ENCODE measurements around the gene MS4A10.

The MS4A10 gene

GRCh38 chr11:60841797-60842667, 56.9 kb downstream of the MS4A10 start, which contains the start of gene CCDC86:
TSS of gene CCDC86 (plus strand) at chr11:60842113. CDS start at chr11:60842125, 12 bp downstream.
- peak within 1 kb of the TSS; percentile 100 for H3K4me3 ChIP-seq (replicated peaks; ENCODE audit: low read depth, low read length)
- DNase-seq (ENCODE audit: extremely low read depth, low read depth) = peak; percentile 87
- TF ChIP-seq, protein P1, sequence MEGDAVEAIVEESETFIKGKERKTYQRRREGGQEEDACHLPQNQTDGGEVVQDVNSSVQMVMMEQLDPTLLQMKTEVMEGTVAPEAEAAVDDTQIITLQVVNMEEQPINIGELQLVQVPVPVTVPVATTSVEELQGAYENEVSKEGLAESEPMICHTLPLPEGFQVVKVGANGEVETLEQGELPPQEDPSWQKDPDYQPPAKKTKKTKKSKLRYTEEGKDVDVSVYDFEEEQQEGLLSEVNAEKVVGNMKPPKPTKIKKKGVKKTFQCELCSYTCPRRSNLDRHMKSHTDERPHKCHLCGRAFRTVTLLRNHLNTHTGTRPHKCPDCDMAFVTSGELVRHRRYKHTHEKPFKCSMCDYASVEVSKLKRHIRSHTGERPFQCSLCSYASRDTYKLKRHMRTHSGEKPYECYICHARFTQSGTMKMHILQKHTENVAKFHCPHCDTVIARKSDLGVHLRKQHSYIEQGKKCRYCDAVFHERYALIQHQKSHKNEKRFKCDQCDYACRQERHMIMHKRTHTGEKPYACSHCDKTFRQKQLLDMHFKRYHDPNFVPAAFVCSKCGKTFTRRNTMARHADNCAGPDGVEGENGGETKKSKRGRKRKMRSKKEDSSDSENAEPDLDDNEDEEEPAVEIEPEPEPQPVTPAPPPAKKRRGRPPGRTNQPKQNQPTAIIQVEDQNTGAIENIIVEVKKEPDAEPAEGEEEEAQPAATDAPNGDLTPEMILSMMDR (IDR thresholded peaks at IDR 0.05; ENCODE audit: low read depth, low read length, missing control alignments) = no peak

GRCh38 chr11:60842668-60843600, 57.8 kb downstream of the MS4A10 start:
- TF ChIP-seq, protein P1 (IDR thresholded peaks at IDR 0.05; ENCODE audit: low read depth, low read length, missing control alignments) = no peak
- peak overlapping the region; percentile 100 for H3K4me3 ChIP-seq (replicated peaks; ENCODE audit: low read depth, low read length)
- DNase-seq (ENCODE audit: extremely low read depth, low read depth) = no peak

- H3K4me3 ChIP-seq (replicated peaks; ENCODE audit: low read depth, low read length) = peak overlapping the region; percentile 100
- TF ChIP-seq, protein P1 (IDR thresholded peaks at IDR 0.05; ENCODE audit: low read depth, low read length, missing control alignments) = no peak
- DNase-seq (ENCODE audit: extremely low read depth, low read depth) = no peak
Observed at GRCh38 chr11:60844045-60844869, 59.1 kb downstream of the MS4A10 start.

DNA sequence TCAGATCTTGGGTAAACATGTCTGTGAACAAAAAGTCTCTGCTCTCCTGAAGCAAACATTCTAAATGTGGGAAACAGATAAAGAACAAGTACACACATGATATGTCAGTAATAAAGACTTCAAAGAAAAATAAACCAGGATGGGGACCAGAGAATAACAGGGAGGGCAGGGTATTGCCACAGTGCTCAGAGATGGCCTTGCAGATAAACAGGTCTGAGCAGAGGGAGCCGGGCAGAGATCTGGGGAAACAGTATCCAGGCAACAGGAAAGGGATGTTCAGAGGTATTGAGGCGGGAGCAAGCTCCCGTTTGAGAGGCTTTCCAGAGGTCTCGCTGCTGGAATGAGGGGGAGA, 59.7 kb downstream of the MS4A10 start:
- no peak for DNase-seq (ENCODE audit: extremely low read depth, low read depth)
- TF ChIP-seq, protein P1 (IDR thresholded peaks at IDR 0.05; ENCODE audit: low read depth, low read length, missing control alignments) = no peak
- peak overlapping the region; percentile 100 for H3K4me3 ChIP-seq (replicated peaks; ENCODE audit: low read depth, low read length)

DNA sequence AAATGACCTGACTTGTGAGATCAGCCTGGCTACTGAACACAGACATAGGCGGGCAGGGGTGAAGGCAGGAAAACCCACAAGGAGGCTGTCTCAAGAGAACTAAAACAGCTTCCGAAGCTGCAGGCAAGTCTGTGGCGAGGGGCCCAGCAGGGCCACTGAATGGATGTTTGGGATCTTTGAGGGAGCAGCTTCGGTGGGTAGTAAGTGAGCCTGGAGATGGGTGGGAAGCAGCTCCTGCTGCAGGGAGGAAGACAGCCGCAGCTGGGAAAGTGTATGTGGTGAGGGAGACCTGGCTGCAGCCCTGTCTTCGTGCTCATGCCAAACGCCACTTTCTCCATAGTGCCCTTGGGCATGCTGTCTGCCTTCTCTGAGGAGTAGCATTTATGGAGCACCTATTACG, 60.2 kb downstream of the MS4A10 start:
- TF ChIP-seq, protein P1 (IDR thresholded peaks at IDR 0.05; ENCODE audit: low read depth, low read length, missing control alignments) = no peak
- no peak for DNase-seq (ENCODE audit: extremely low read depth, low read depth)
- peak overlapping the region; percentile 100 for H3K4me3 ChIP-seq (replicated peaks; ENCODE audit: low read depth, low read length)

DNA sequence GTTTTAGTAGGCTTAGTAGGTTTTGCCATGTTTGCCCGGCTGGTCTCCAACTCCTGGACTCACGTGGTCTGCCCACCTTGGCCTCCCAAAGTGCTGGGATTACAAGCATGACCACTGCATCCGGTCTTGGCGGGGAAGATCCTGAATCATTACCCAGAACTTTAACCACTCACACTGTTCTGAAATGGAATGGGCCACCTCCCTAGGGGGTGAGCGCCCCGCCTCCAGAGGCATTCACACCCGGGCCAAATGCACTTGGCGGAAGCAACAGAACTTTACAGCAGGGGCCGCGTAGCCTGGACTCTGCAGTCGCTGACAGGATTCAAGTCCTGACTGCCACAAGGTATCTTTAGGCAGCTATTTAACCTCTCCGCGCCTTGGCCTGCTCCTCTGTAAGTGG, 62.1 kb downstream of the MS4A10 start:
- DNase-seq (ENCODE audit: extremely low read depth, low read depth) = no peak
- H3K4me3 ChIP-seq (replicated peaks; ENCODE audit: low read depth, low read length) = no peak overlapping the region
- TF ChIP-seq, protein P1 (IDR thresholded peaks at IDR 0.05; ENCODE audit: low read depth, low read length, missing control alignments) = no peak
